Measurements from ENCODE around the gene SREBF2.

SREBF2 gene

GRCh38 chr22:41949297-41949965 is 116.5 kb downstream of the SREBF2 start:
- DNase-seq, result no peak

- peak; percentile 14 for DNase-seq
Observed at GRCh38 chr22:41951898-41952474, 119.1 kb downstream of the SREBF2 start, which contains the start of gene SMIM45. Gene SMIM45, plus strand, starts transcription at chr22:41952150.

- DNase-seq, result no peak
Observed at GRCh38 chr22:41952713-41953112, 119.8 kb downstream of the SREBF2 start.

All from OCI-M1 (cell line).